GM06990 (cell line): ENCODE data around the gene PARVA.

Source experiments
- DNase-seq: peaks from one replicate; pipeline ENCODE4 v3.0.0-alpha.2; 2011; ENCODE audit not compliant: insufficient read length; ENCODE audit errors: extremely low read depth
- H3K27me3 ChIP-seq: replicated peaks from 2 replicates; pipeline ENCODE4 v1.6.0; 2011; ENCODE audit warnings: low read length; ENCODE audit not compliant: control insufficient read depth, insufficient read depth
- H3K36me3 ChIP-seq: 2 replicates; pipeline ENCODE4 v1.5.1; 2011; ENCODE audit warnings: low read length; ENCODE audit not compliant: control insufficient read depth, insufficient read depth
- H3K4me3 ChIP-seq: replicated peaks from 2 replicates; pipeline ENCODE4 v1.5.1; 2011; ENCODE audit warnings: low read depth, mild to moderate bottlenecking, control low read depth, low read length
- TF ChIP-seq, protein P1 (sequence below): IDR thresholded peaks from 2 replicates; pipeline ENCODE4 v1.5.1; 2011; ENCODE audit warnings: low read length, control low read depth, mild to moderate bottlenecking, inconsistent platforms; ENCODE audit not compliant: insufficient read depth, poor library complexity, severe bottlenecking

Gene PARVA

DNA sequence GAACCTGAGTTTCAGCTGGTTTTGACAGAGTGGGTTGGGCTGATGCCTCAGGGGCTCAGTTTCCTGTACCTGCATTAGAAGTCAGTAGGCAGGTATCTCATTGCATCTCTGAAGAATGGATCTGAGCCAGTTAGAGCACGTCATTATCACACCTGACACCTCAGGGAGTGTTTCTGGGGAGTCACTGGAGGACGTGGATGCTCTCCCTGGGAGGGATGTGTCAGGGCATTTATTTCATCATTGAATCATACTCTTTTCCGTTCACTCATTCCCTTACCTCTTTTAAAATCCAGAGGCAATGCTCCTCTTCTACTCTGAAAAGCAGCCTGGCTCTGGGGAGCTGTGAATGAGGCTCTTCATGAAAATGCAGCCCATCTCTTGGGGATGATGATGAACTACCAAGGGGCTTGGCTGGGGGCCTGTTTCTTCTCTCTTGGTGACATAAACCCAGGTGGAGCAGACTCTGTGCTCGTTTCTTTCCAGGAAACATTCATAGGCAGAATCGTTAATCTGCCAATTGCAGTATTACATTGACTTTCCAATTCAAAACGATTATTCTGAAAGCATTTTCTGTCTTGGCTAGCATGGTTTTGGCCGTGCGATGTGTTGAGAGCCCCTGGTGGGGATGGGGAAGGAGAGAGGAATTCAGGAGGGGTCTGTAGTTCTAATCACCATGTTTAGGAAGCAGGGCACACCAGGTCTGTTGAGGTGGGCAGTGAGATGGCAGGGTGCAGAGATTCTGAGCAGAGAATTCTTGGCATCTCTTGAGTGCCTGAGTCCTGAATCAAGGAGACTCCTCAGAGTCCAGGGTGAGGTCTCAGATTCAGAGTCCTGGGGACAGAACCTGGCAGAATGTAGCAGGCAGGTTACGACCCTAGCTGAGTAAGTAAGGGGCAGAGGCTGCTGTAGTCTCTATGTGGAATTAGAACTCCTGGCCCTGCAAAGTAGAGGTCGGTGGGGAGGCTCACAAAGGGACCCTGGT, 12.6 kb downstream of the PARVA start:
- Histone ChIP-seq H3K27me3 (peaks cover 2% of the 10 kb centered on the region; the same call in 1 of the 2 replicates), H3K4me3 (no peak overlapping the region), H3K36me3 (no peaks in the 10 kb centered on the region)
- DNase-seq, result no peak
- TF ChIP-seq, protein P1, sequence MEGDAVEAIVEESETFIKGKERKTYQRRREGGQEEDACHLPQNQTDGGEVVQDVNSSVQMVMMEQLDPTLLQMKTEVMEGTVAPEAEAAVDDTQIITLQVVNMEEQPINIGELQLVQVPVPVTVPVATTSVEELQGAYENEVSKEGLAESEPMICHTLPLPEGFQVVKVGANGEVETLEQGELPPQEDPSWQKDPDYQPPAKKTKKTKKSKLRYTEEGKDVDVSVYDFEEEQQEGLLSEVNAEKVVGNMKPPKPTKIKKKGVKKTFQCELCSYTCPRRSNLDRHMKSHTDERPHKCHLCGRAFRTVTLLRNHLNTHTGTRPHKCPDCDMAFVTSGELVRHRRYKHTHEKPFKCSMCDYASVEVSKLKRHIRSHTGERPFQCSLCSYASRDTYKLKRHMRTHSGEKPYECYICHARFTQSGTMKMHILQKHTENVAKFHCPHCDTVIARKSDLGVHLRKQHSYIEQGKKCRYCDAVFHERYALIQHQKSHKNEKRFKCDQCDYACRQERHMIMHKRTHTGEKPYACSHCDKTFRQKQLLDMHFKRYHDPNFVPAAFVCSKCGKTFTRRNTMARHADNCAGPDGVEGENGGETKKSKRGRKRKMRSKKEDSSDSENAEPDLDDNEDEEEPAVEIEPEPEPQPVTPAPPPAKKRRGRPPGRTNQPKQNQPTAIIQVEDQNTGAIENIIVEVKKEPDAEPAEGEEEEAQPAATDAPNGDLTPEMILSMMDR, result no peak

- H3K36me3 ChIP-seq, result no peaks in the 10 kb centered on the region
- DNase-seq, result no peak
- H3K27me3 ChIP-seq, result peaks cover 2% of the 10 kb centered on the region; the same call in 1 of the 2 replicates
- no peak overlapping the region for H3K4me3 ChIP-seq
- TF ChIP-seq, protein P1, result no peak
These were observed 13.3 kb downstream of the PARVA start for GRCh38 chr11:12390687-12391110.

GRCh38 chr11:12392672-12393071, 15.3 kb downstream of the PARVA start:
- TF ChIP-seq, protein P1, result no peak
- Histone ChIP-seq H3K27me3 (peaks cover 2% of the 10 kb centered on the region; the same call in 1 of the 2 replicates), H3K36me3 (no peaks in the 10 kb centered on the region), H3K4me3 (no peak overlapping the region)
- no peak for DNase-seq

DNA sequence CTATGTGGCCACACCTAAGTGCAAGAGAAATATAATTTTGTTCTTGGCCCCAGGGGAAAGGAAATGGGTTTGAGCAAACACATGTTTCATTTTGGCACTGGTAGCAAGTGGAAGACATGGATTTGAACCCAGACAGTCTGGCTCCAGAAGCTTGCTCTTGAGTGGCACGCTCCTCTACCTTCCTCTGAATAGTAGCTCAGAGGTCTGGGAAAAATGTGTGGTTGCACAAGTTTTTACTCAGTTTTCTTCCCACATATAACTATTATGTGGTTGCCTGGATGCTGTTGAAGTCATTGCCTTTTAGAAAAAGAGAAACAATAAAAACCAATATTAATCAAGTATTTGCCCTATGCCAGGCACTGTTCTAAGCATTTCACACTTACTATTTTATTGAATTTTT, 16.3 kb downstream of the PARVA start:
- no peak for DNase-seq
- Histone ChIP-seq H3K36me3 (no peaks in the 10 kb centered on the region), H3K27me3 (peaks cover 2% of the 10 kb centered on the region; the same call in 1 of the 2 replicates), H3K4me3 (no peak overlapping the region)
- TF ChIP-seq, protein P1, result no peak

DNA sequence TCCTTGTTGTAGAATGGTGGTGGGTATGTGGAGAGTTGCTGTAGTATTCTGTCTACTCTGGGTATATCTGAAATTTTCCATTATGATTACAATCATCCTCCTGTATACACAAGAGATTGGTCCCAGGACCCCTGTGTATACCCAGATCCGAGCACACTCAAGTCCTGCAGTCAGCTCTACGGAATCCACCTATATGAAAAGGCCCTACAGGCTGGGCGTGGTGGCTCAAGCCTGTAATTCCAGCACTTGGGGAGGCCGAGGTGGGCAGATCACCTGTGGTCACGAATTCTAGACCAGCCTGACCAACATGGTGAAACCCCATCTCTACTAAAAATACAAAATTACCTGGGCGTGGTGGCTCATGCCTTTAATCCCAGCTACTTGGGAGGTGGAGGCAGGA, 17.2 kb downstream of the PARVA start:
- Histone ChIP-seq H3K4me3 (no peak overlapping the region), H3K27me3 (peaks cover 2% of the 10 kb centered on the region; the same call in 1 of the 2 replicates), H3K36me3 (no peaks in the 10 kb centered on the region)
- DNase-seq, result no peak
- TF ChIP-seq, protein P1, result no peak
